ENCODE data around the gene SUPT3H.

SUPT3H gene

GRCh38 chr6:44804016-44804415 lies 573.7 kb downstream of the SUPT3H start:
- no peak overlapping the region for H3K4me3 ChIP-seq
- H3K36me3 ChIP-seq (replicated peaks) = no peaks in the 10 kb centered on the region
- no peaks in the 10 kb centered on the region for H3K4me1 ChIP-seq
- no peak for DNase-seq (ENCODE audit: low spot score in 2 of 2)
- in situ Hi-C loops (cut with MboI; ENCODE audit: low sequenced_read_pairs) = no loop called here
- no peaks in the 10 kb centered on the region for H3K9me3 ChIP-seq
- H3K27me3 ChIP-seq (ENCODE audit: low read depth) = no peaks in the 10 kb centered on the region

- H3K9me3 ChIP-seq = no peaks in the 10 kb centered on the region
- H3K4me3 ChIP-seq = no peak overlapping the region
- in situ Hi-C loops (cut with MboI; ENCODE audit: low sequenced_read_pairs) = no loop called here
- no peak for DNase-seq (ENCODE audit: low spot score in 2 of 2)
- H3K36me3 ChIP-seq (replicated peaks) = no peaks in the 10 kb centered on the region
- H3K4me1 ChIP-seq = peaks cover 19% of the 10 kb centered on the region
- no peaks in the 10 kb centered on the region for H3K27me3 ChIP-seq (ENCODE audit: low read depth)
Measured at GRCh38 chr6:44800784-44801592, 576.7 kb downstream of the SUPT3H start.

DNA sequence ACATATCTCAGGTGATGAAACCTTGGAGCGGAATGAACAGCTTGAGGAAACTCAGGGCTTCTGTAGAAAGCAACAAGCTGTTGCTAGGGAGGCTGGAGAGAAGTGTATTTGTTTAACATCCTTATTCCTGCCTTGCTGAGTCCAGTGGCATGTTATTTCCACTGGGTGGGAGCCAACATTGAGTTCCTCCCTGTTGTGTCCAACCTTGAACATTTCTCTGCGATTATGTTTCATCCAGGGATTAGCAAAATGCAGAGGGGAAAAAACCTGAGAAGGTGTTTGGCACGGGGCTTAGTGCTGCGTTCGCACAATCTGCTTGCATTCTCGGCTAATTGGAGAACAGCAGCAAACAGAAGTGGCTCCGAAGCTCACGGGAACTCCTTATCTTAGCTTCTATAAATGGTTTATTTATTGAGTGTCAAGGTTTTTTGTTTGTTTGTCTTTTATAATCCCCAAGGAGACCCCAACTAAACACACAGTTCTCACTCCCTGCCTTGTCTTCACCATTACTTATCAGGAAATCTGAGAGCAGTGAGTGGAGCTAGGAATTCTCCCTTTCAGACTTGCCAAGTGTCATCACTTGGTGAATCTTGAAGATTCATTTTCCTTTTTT lies 577.5 kb downstream of the SUPT3H start:
- no peaks in the 10 kb centered on the region for H3K27me3 ChIP-seq (ENCODE audit: low read depth)
- no peak overlapping the region for H3K4me3 ChIP-seq
- in situ Hi-C loops (cut with MboI; ENCODE audit: low sequenced_read_pairs) = no loop called here
- no peaks in the 10 kb centered on the region for H3K36me3 ChIP-seq (replicated peaks)
- H3K9me3 ChIP-seq = no peaks in the 10 kb centered on the region
- DNase-seq (ENCODE audit: low spot score in 2 of 2) = no peak
- H3K4me1 ChIP-seq = peaks cover 19% of the 10 kb centered on the region

GRCh38 chr6:44797746-44798145 lies 580.0 kb downstream of the SUPT3H start:
- Histone ChIP-seq H3K36me3 (replicated peaks) (no peaks in the 10 kb centered on the region), H3K27me3 (ENCODE audit: low read depth) (no peaks in the 10 kb centered on the region), H3K9me3 (no peaks in the 10 kb centered on the region), H3K4me3 (no peak overlapping the region), H3K4me1 (peaks cover 19% of the 10 kb centered on the region)
- in situ Hi-C loops (cut with MboI; ENCODE audit: low sequenced_read_pairs) = no loop called here
- no peak for DNase-seq (ENCODE audit: low spot score in 2 of 2)

DNA sequence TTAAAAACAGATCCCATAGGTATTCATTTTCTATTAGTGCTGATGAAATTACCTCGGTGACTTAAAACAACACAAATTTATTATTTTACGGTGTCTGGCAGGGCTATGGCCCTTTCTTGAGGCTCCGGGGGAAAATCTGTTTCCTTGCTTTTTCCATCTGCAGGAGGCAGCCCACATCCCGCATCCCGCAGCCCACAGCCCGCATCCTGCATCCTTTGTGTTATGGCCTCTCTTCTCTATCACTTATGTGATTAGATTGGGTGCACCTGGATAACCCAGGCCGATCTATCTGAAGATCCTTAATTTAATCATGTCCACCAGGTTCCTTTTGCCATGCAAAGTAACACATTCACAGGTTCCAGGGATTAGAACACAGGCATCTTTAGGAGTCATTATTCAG lies 582.4 kb downstream of the SUPT3H start:
- in situ Hi-C loops (cut with MboI; ENCODE audit: low sequenced_read_pairs) = no loop called here
- no peak for DNase-seq (ENCODE audit: low spot score in 2 of 2)
- Histone ChIP-seq H3K4me3 (no peak overlapping the region), H3K36me3 (replicated peaks) (no peaks in the 10 kb centered on the region), H3K4me1 (peaks cover 19% of the 10 kb centered on the region), H3K27me3 (ENCODE audit: low read depth) (no peaks in the 10 kb centered on the region), H3K9me3 (no peaks in the 10 kb centered on the region)

DNA sequence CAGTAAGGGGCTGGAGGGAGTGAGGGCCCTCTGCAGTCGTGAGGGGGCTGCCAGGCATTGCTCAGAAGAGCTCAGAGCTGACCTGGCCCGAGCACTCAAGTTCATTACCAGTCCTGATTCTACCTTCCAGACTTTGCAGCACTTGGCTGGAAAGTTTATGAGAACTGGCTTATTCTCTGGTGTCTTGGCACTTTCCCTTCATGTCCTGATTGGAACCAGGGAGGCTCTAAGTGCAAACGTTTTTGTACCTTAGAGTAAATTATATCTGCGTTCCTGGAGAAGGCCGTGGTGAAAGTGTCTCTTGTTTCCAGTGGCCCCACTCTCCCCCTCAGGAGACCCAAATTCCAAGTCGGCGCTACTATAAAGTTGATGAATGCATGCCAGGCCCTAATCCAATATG lies 587.9 kb downstream of the SUPT3H start:
- H3K36me3 ChIP-seq (replicated peaks) = no peaks in the 10 kb centered on the region
- no peaks in the 10 kb centered on the region for H3K4me1 ChIP-seq
- H3K9me3 ChIP-seq = no peaks in the 10 kb centered on the region
- no peak overlapping the region for H3K4me3 ChIP-seq
- no peaks in the 10 kb centered on the region for H3K27me3 ChIP-seq (ENCODE audit: low read depth)
- no peak for DNase-seq (ENCODE audit: low spot score in 2 of 2)
- in situ Hi-C loops (cut with MboI; ENCODE audit: low sequenced_read_pairs) = no loop called here

- Histone ChIP-seq H3K9me3 (no peaks in the 10 kb centered on the region), H3K36me3 (replicated peaks) (no peaks in the 10 kb centered on the region), H3K27me3 (ENCODE audit: low read depth) (no peaks in the 10 kb centered on the region), H3K4me3 (no peak overlapping the region), H3K4me1 (no peaks in the 10 kb centered on the region)
- DNase-seq (ENCODE audit: low spot score in 2 of 2) = no peak
- in situ Hi-C loops (cut with MboI; ENCODE audit: low sequenced_read_pairs) = no loop called here
Measured at GRCh38 chr6:44789061-44789460, 588.7 kb downstream of the SUPT3H start.

DNA sequence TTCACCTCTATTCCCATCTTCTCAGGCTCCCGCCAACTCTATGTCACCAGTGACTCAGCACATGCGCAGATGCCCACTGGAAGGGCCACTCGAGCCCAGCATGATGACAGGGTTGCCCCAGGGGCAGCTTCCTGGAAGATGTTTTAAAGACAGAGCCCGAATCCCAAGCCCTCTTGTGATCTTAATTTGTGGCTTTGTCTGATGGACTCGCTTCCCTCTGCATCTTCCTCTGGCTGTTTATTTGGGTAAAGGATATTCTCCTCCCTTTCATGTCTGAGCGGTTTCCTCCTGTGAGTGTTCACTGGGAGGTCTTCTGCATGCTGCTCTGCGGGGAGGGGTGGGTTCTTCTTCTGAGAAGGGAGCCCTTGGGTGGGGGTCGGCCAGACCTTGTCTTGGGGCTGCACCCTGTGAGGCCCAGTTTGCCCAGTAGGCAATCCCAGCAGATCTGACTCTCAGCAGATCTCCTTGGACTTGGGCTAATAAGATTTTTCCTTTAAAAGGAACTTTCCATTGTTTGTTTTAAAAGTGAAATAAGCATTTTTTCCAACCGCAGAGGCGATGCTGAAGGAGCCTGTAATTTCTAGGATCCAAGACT lies 589.2 kb downstream of the SUPT3H start:
- Histone ChIP-seq H3K9me3 (no peaks in the 10 kb centered on the region), H3K4me3 (no peak overlapping the region), H3K4me1 (no peaks in the 10 kb centered on the region), H3K36me3 (replicated peaks) (no peaks in the 10 kb centered on the region), H3K27me3 (ENCODE audit: low read depth) (no peaks in the 10 kb centered on the region)
- in situ Hi-C loops (cut with MboI; ENCODE audit: low sequenced_read_pairs) = no loop called here
- no peak for DNase-seq (ENCODE audit: low spot score in 2 of 2)

DNA sequence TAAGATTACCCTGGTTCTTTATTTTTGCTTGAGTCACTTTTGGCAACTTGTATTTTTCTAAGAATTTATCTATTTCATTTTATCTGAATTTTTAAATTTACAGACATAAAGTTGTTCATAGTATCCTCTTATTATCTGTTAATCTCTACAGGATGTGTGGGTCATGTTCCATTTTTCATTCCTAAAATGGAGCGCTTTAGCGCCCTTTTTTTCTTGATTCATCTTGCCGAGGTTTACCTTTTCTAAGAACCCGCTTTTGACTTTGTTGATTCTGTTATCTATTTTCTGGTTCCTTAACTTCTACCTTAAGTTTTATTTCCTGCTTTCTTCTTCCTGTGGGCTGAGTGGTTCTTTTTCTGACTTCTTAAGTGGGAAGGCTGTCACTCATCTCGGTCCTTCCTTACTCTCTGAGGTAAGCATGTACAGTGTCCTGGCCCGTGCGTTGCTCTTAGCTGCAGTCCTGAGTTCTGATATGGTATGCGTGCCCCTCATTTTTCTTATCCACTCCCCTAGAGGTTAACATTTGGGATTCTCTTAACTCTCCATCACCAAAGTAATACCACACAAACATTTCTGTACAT lies 590.4 kb downstream of the SUPT3H start:
- Histone ChIP-seq H3K36me3 (replicated peaks) (no peaks in the 10 kb centered on the region), H3K27me3 (ENCODE audit: low read depth) (no peaks in the 10 kb centered on the region), H3K4me3 (no peak overlapping the region), H3K4me1 (no peaks in the 10 kb centered on the region), H3K9me3 (no peaks in the 10 kb centered on the region)
- no peak for DNase-seq (ENCODE audit: low spot score in 2 of 2)
- in situ Hi-C loops (cut with MboI; ENCODE audit: low sequenced_read_pairs) = no loop called here

GRCh38 chr6:44785130-44785529 lies 592.6 kb downstream of the SUPT3H start:
- H3K27me3 ChIP-seq (ENCODE audit: low read depth) = no peaks in the 10 kb centered on the region
- no peaks in the 10 kb centered on the region for H3K9me3 ChIP-seq
- H3K4me3 ChIP-seq = no peak overlapping the region
- H3K36me3 ChIP-seq (replicated peaks) = no peaks in the 10 kb centered on the region
- in situ Hi-C loops (cut with MboI; ENCODE audit: low sequenced_read_pairs) = no loop called here
- DNase-seq (ENCODE audit: low spot score in 2 of 2) = no peak
- H3K4me1 ChIP-seq = no peaks in the 10 kb centered on the region

DNA sequence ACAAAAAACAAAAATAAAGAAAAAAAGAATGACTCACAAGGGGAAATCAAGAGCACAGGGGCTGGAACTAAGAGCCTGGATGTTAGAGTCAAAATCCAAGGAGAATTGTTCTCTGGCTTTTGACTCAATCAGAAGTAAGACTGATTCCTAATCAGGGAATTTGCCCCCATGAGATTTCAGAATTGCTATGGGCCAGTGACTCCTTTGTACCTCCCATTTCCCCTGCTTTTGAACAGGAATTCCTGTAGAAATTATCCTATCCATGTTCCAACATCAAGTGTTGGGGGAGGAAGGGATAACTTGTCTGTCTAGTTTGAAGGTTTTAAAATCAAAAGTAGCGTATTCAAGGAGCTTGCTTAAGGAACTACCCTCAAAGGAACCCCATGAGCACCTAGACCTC lies 593.5 kb downstream of the SUPT3H start:
- H3K36me3 ChIP-seq (replicated peaks) = no peaks in the 10 kb centered on the region
- no peak overlapping the region for H3K4me3 ChIP-seq
- H3K4me1 ChIP-seq = no peaks in the 10 kb centered on the region
- no peak for DNase-seq (ENCODE audit: low spot score in 2 of 2)
- in situ Hi-C loops (cut with MboI; ENCODE audit: low sequenced_read_pairs) = no loop called here
- H3K9me3 ChIP-seq = no peaks in the 10 kb centered on the region
- no peaks in the 10 kb centered on the region for H3K27me3 ChIP-seq (ENCODE audit: low read depth)

DNA sequence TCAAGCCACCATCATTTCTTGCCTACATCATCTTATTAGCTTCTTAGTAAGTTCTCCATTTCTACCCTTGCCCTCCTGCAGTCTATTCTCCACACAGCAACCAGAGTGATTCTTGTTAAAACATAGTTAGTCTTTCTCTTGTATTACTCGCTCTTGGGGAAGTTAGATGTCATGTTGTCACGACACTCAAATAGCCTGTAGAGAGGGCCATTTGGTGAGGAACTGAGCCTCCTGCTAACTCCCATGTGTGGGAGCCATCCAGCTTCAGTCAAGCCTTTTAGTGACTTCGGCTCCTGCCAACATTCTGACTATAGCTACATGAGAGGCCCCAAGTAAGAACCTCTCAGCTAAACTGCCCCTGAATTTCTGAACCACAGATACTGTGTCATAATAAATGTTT lies 594.8 kb downstream of the SUPT3H start:
- H3K27me3 ChIP-seq (ENCODE audit: low read depth) = no peaks in the 10 kb centered on the region
- H3K36me3 ChIP-seq (replicated peaks) = no peaks in the 10 kb centered on the region
- H3K4me3 ChIP-seq = no peak overlapping the region
- in situ Hi-C loops (cut with MboI; ENCODE audit: low sequenced_read_pairs) = no loop called here
- no peaks in the 10 kb centered on the region for H3K4me1 ChIP-seq
- no peak for DNase-seq (ENCODE audit: low spot score in 2 of 2)
- no peaks in the 10 kb centered on the region for H3K9me3 ChIP-seq

DNA sequence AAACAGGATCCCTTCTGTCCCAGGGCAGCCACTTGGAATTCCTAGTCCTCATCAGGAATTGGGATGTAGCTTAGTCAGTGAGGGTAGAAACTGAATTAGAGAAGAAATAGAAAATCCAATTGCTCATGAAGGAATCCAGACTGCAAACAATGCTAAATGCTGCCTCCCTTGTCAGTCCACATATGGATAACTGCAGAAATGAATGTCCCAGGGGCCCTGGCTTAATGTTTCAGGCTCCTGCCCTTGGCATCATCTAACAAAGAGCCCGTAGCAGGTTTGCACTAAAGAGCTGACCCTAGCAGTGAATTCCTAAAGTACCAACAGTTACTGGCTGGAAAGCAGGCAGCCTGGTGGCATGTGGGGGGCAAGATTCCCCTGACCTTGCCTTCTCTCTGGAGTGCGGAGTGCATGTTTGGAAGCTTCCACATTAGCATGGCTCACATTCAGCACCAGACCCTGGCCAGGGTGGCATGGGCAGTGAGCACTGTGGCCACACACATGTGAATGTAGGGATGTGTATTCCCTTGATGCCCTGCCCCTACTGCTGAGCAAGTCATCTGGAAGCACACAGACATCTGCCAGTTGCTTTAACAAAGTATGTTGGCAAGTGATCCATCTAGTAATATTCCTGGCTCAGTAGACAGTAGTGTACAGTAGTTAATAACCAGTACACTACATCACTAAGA lies 595.7 kb downstream of the SUPT3H start:
- Histone ChIP-seq H3K36me3 (replicated peaks) (no peaks in the 10 kb centered on the region), H3K27me3 (ENCODE audit: low read depth) (no peaks in the 10 kb centered on the region), H3K4me1 (no peaks in the 10 kb centered on the region), H3K9me3 (no peaks in the 10 kb centered on the region), H3K4me3 (no peak overlapping the region)
- no peak for DNase-seq (ENCODE audit: low spot score in 2 of 2)
- in situ Hi-C loops (cut with MboI; ENCODE audit: low sequenced_read_pairs) = no loop called here

- H3K9me3 ChIP-seq = no peaks in the 10 kb centered on the region
- H3K4me3 ChIP-seq = no peak overlapping the region
- no peak for DNase-seq (ENCODE audit: low spot score in 2 of 2)
- in situ Hi-C loops (cut with MboI; ENCODE audit: low sequenced_read_pairs) = no loop called here
- H3K27me3 ChIP-seq (ENCODE audit: low read depth) = no peaks in the 10 kb centered on the region
- no peaks in the 10 kb centered on the region for H3K4me1 ChIP-seq
- H3K36me3 ChIP-seq (replicated peaks) = no peaks in the 10 kb centered on the region
Measured at GRCh38 chr6:44780161-44780560, 597.6 kb downstream of the SUPT3H start.
